Left kidney (tissue), 2 donors: ENCODE measurements around the gene CFAP58. TPM values are rescaled to one million over a fixed set of nuclear protein-coding genes. Genes with fewer than 3 reads are reported as not detected.

Experiments used
- DNase-seq: peaks from one replicate; pipeline ENCODE4 v3.0.0-alpha.2; 2013
- polyA plus RNA-seq: library from polyadenylated mRNA; unstranded; fragments of 120-200 nt; gene quantifications from one replicate; pipeline ENCODE4 v1.2.1, GENCODE V29; 2013; ENCODE audit not compliant: insufficient read length

CFAP58 gene
- polyA plus RNA-seq, 1 donor, result 0.47 TPM

- DNase-seq, result no peak
Observed at GRCh38 chr10:104322416-104322782, 31.2 kb upstream of the CFAP58 start.

- no peak for DNase-seq
Observed at GRCh38 chr10:104323085-104323484, 30.5 kb upstream of the CFAP58 start.

GRCh38 chr10:104323760-104324201 lies 29.9 kb upstream of the CFAP58 start:
- no peak for DNase-seq

- DNase-seq, result no peak
Observed at GRCh38 chr10:104324221-104324686, 29.4 kb upstream of the CFAP58 start.

GRCh38 chr10:104324931-104325330 lies 28.7 kb upstream of the CFAP58 start:
- no peak for DNase-seq

GRCh38 chr10:104325436-104326435 lies 27.9 kb upstream of the CFAP58 start:
- DNase-seq, result no peak

- no peak for DNase-seq
Observed at GRCh38 chr10:104326991-104327610, 26.5 kb upstream of the CFAP58 start.

- no peak for DNase-seq
Observed at GRCh38 chr10:104327745-104328645, 25.6 kb upstream of the CFAP58 start.

- no peak for DNase-seq
Observed at GRCh38 chr10:104328646-104328895, 25.1 kb upstream of the CFAP58 start.

- DNase-seq, result no peak
Observed at GRCh38 chr10:104328896-104329710, 24.5 kb upstream of the CFAP58 start.

GRCh38 chr10:104329735-104330134 lies 23.9 kb upstream of the CFAP58 start:
- no peak for DNase-seq

- no peak for DNase-seq
Observed at GRCh38 chr10:104330168-104331110, 23.2 kb upstream of the CFAP58 start.

- no peak for DNase-seq
Observed at GRCh38 chr10:104331208-104331838, 22.3 kb upstream of the CFAP58 start.

- DNase-seq, result no peak
Observed at GRCh38 chr10:104332243-104333031, 21.2 kb upstream of the CFAP58 start.

- DNase-seq, result no peak
Observed at GRCh38 chr10:104333032-104333727, 20.5 kb upstream of the CFAP58 start.

GRCh38 chr10:104333728-104334373 lies 19.8 kb upstream of the CFAP58 start:
- DNase-seq, result no peak

- DNase-seq, result no peak
Observed at GRCh38 chr10:104334561-104334960, 19.1 kb upstream of the CFAP58 start.
